ENCODE results near the gene ZIC2. TPM values are rescaled to one million over a fixed set of nuclear protein-coding genes. Genes with fewer than 3 reads are reported as not detected.

The ZIC2 gene
- total RNA-seq, 1 experiment from 2014 or later, result 44.4 TPM

- ATAC-seq (no peak), DNase-seq (ENCODE audit: low read depth, low spot score) (no peak)
- no peak overlapping the region for H3K9ac ChIP-seq (ENCODE audit: low read length)
- RAD21 ChIA-PET (ENCODE audit: low non-redundant PET in 1 of 2, low total read pairs in 2 of 2, uncharacterized antibody in 2 of 2, unreplicated experiment in 2 of 2), result no interaction called here
- H3K79me2 ChIP-seq (ENCODE audit: insufficient read depth, low read length), result peaks cover 29% of the 10 kb centered on the region
- H4K20me1 ChIP-seq (ENCODE audit: insufficient read depth), result no peaks in the 10 kb centered on the region
- TF ChIP-seq FOSL1 (IDR thresholded peaks at IDR 0.05; ENCODE audit: low read depth) (no peak), ZNF274 (IDR thresholded peaks at IDR 0.05; ENCODE audit: low read depth, low read length) (no peak), POLR2AphosphoS5 (IDR thresholded peaks at IDR 0.05; ENCODE audit: low read depth, low read length) (no peak), RAD21 (IDR thresholded peaks at IDR 0.05; ENCODE audit: low read depth) (no peak), REST (IDR thresholded peaks at IDR 0.05; ENCODE audit: low read depth) (no peak), CTCF (IDR thresholded peaks at IDR 0.05 in 2 of 3, conservative IDR thresholded peaks at IDR 0.05 in 1 of 3; ENCODE audit: borderline replicate concordance in 1 of 3, insufficient read depth in 1 of 3, low read depth in 2 of 3, low read length in 2 of 3) (no peak), MAX (IDR thresholded peaks at IDR 0.05) (no peak), POLR2A (IDR thresholded peaks at IDR 0.05; ENCODE audit: borderline replicate concordance, extremely low read depth, insufficient read depth, insufficient read length) (no peak), TCF7L2 (IDR thresholded peaks at IDR 0.05; ENCODE audit: borderline replicate concordance, extremely low read depth, insufficient read depth, insufficient read length) (no peak), ZBTB33 (IDR thresholded peaks at IDR 0.05; ENCODE audit: extremely low read depth, insufficient replicate concordance, low read length) (no peak), SIN3A (IDR thresholded peaks at IDR 0.05; ENCODE audit: low read depth) (no peak)
- H3K4me2 ChIP-seq (ENCODE audit: low read length), result peak overlapping the region; percentile 79
- no peaks in the 10 kb centered on the region for H3K9me3 ChIP-seq (ENCODE audit: control insufficient read depth in 1 of 2, insufficient read depth in 1 of 2, low read depth in 1 of 2, low read length in 2 of 2)
- H2AFZ ChIP-seq (ENCODE audit: low read depth, low read length, poor library complexity, severe bottlenecking), result no peak overlapping the region
- H3K4me3 ChIP-seq (replicated peaks in 1 of 2; ENCODE audit: low read depth in 1 of 2, low read length in 2 of 2), result no peak overlapping the region
- no peaks in the 10 kb centered on the region; a peak in 2 of 4 replicates for H3K36me3 ChIP-seq (ENCODE audit: control insufficient read depth in 1 of 2, insufficient read depth in 2 of 2, low read length in 2 of 2)
- no peaks in the 10 kb centered on the region for H3K27me3 ChIP-seq (ENCODE audit: insufficient read depth, low read length)
- H3K27ac ChIP-seq (ENCODE audit: low read depth, low read length), result no peak overlapping the region; the same call in 1 of the 2 replicates
- BruUV-seq (replicated peaks), result no TSS peak
- CTCF ChIA-PET, result interaction anchor here (1.5 kb wide), 1 partner anchor 263 kb away, joined by 3 read pairs; no protein-coding TSS in a partner anchor
- POLR2A ChIA-PET, result interaction anchor here (3.0 kb wide), 1 partner anchor 8 kb away, joined by 21 read pairs; the partner anchor contains the start of gene ZIC2
- no peaks in the 10 kb centered on the region for H3K9me2 ChIP-seq (ENCODE audit: insufficient read depth)
- peaks cover 9 to 30% of the 10 kb centered on the region in 2 experiments for H3K4me1 ChIP-seq (ENCODE audit: control insufficient read depth in 1 of 2, insufficient read depth in 2 of 2, low read length in 2 of 2)
- intact Hi-C loops (cut with micrococcal nuclease), result loop anchor here (5.0 kb wide), 1 partner anchor 270 kb away; no protein-coding TSS in a partner anchor
Observed at GRCh38 chr13:99972190-99972731, 9.3 kb upstream of the ZIC2 start.

All from HCT116 (cell line).